HG03139 (cell line): ENCODE data around the gene TFEC.

Source experiments
- ATAC-seq: cut with Tn5 transposase; IDR thresholded peaks from one replicate; pipeline ENCODE4 v1.9.1; 2021; ENCODE audit not compliant: unreplicated experiment

TFEC gene

DNA sequence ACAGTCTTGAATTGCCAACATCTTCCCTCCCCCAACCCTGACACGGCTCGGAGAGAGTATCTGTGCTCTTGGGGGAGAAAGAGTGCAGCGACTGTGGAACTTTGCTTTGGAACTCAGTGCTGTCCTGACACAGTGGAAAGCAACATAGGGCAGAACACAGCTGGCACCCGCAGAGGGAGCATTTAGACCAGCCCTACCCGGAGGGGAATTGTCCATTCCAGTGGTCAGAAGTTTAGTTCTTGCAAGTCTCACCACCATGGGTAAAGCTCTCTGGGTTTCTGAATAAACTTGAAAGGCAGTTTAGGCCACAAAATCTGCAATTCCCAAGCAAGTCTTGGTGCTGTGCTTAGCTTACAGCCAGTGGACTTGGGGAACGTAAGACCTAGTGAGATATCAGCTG lies 34.9 kb downstream of the TFEC start:
- no peak for ATAC-seq

DNA sequence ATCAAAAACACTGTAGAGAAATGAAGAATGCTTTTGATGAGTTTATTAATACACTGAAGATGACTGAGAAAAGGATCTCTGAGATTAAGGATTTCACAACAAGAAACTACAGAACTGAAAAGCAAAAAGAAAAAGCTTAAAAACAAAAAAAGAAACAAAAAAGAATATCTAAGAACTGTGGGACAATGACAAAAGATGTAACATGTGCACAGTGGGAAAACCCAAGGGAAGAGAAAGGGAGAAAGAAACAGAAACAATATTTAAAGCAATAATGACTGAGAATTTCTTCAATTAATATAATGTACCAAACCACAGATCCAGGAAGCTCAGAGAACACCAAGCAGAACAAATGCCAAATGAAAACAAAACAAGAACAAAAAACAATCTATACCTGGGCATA lies 42.2 kb downstream of the TFEC start:
- no peak for ATAC-seq

DNA sequence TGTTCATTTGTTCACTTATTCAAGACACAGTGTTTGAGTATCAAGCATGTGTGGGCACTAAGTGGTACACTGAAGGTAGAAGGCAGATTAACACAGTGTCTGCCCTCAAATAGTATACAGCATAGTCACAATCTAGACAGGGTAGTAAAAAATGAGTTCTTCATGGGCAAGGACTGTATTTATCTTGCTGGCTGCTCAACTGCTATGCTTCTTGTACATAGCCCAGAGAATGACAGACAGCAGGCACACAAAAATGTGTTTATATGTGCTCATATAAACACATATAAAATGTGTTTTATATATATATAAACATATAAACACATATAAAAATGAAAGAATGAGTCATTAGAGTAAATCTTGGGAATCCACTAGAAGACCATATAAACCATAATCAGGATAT lies 43.1 kb downstream of the TFEC start:
- no peak for ATAC-seq

DNA sequence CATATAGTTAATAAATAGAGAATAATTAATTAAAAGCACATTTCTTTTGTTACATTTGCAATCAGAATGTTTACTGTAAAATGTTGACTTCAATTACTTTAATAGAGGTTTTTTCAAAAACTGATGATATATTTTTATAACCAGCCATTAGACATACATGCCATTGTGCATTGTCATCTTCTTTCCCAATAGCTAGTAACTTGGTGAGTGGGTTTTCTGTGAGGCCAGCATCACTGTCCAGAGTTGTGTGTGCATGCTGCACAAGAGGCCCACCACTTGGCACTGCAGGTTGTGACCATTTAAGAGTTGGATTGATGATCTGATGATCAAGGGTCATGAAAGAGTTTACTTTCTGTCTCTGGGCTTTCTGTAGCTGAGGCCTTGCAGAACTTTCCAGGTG lies 46.5 kb downstream of the TFEC start:
- no peak for ATAC-seq

DNA sequence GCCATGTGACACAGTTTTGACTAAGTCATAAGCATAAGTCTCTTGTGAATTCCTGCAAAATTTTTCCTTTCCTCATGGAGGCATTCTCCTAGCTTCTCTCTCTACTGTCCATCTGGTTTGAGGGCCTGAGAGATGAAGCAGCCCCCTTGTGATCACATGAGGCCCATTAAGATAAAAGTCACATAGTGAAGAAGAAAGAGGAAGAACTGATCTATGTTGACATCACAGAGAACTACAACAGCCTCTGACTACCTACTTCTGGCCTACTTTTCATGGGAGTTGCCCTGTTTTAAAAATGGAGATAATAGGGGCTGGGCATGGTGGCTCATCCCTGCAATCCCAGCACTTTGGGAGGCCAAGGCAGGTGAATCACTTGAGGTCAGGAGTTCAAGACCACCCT lies 50.4 kb downstream of the TFEC start:
- no peak for ATAC-seq

DNA sequence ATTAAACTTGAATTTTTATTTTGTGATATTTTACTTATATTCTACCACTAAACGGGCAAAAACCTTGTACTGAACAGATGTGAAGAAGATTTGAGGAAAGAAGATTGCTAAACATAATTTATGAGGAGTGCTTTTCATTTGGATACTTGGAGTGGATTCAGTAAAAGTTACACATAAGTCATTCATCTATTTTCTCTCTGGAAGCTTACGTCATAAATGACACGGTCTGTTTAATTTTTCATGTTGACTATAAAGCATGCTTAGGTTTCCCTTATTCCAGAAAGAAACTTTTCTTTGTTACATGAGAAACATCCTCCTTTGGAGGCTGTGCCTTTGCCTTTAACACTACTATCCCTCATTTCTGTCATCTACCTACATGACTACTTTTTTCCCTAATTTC lies 53.9 kb downstream of the TFEC start:
- ATAC-seq = no peak

DNA sequence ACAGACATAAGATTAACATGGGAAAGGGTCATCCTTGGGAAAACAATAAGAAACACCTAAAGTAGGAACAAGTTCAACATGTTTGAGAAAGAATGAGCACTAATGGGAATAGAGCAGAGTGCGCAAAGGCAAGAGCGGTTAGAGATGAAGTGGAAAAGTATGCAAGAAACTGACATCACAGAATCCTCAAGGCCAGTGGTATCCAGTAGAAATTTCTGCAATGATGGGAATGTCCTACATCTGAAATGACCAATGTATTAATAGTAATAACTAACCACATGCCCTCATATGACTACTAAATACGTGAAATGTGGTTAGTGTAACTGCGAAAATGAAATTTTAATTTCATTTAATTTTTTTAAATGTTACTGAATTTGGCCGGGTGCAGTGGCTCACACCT lies 54.8 kb downstream of the TFEC start:
- no peak for ATAC-seq

DNA sequence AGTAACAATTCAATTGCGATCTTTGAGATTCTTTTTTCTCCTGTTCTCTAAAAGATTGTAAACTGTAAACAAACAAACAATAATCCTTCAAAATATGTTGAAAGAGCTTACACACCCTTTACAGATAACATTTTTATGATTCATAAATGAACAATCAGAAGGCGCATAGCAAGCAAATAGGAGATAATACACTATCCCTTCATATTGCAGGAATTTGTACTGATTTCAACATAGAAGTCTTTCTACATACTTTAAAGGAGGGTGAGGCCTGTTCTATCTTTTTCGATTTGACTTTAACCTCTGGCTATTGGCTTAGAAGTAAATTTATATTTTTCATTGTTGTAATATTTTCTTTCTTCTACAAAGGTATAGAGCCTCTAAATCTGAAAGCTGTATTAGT lies 57.2 kb downstream of the TFEC start:
- no peak for ATAC-seq

DNA sequence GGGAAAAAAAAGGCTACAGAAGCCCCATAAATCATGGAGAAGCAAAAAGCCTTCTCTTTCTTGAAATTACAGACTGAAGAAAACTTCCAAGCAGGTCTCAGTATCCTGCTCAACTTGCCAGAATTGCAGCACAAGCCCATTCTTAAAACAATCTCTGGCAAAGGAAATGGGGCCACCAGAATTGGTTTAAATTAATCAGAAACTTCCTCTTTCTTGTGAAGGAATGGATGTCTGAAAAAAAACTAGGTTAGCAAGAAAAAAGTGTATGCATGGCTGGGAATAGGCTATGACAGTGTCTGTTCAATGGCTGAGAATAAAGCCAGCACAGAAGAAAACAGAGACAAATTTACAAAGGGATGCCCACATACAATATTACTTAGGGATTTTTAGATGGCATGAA lies 59.1 kb downstream of the TFEC start:
- ATAC-seq = no peak

DNA sequence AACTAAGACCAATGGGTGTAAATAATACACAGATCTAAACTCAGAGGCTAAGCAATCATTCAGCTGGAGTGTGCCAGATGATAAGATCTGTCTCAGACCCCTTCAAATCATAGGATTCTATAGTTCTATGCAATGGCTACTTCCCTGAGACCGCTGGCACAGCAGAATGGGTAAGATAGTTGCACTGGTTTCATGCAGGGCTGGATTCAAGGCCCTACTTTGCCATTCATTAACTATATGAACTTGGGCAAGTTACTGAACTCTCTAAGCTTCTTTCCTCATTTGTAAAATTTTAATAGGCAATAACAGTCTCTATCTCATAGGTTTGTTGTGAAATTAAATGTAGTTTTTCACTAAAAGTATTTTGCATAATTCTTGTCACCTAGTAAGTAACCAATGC lies 62.0 kb downstream of the TFEC start:
- ATAC-seq = no peak

DNA sequence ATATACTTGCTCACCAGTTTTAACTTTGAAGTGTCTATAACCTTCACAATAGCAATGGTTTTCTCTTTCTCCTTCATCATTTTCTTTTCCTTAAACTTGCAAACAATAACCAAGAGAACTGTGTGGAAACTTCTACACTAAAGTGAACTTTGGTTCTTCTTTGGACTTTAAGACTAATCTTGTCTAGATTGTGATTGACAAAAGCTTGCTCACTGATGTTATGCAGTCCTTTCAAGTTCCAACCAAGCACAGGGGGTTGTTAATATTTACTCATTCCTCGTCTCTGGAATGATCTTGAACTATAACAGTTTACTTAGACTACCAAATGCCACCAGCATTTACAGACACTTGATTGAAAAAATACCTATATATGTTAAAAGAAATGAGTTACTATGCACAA lies 62.4 kb downstream of the TFEC start:
- ATAC-seq = no peak

DNA sequence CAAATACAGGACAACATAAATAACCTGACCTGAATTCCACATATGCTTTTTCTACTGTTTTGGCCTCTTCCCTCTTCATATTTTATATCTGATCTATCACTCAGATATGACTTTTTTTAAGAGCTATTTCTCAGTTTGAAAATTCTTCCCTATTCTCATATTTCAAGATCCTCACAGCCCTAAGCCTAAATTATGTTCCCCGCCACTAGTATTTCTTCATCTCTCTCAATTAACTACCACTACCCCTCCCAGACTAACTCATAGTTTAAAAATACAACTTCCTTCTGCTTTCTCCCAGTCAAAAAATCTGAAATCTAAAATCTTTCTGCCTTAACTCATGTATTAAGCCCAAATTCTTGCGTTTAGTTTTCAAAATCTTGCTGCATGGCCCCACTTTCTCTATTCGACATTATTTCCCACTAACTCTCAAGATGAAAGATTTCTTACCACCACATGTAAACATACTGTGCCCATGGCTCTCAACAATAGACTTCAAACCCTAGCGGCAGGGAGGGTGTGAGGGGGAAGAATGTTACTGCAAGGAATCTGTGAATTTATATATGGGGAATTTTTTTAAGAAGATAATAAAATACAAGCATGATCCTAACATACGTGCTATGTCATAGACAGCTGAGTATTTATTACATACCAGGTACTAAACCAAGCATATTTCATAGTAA lies 64.6 kb downstream of the TFEC start:
- ATAC-seq = no peak

DNA sequence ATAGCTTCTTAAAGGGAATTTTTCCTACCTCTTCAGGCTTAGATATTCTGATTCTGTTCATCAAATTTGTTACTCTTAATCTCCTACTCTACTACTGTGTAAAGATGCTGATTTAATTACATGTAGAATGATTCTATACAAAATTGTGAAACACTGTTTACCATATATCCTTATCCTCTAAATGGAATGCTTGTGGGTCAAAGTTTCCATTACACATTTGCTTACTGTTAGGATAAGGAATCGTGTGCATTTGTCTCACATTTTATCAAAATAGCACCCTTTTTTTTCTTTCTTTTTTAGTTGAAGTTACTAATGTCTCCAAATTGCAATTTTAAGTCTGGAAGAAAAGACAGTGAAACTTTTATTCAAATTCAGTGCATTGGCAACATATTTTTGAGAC lies 65.3 kb downstream of the TFEC start:
- no peak for ATAC-seq

DNA sequence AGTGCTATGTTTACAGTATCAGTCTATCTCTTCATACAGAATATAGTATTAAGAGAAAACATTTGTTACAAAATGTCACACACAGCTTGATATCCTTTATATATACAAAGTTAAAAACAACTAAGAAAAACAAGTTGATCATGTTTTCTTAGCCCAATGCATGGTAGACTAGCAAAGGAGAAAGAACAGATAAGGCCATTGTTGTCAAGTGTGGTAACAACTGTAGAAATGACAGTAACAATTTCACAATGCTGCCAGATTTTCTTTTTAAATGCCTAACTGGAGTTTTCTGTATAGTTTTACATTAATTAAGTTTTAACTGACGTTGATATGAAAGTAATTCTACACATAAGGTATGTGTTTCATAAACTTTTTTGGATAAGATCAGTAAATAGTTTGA lies 65.8 kb downstream of the TFEC start:
- ATAC-seq = no peak

DNA sequence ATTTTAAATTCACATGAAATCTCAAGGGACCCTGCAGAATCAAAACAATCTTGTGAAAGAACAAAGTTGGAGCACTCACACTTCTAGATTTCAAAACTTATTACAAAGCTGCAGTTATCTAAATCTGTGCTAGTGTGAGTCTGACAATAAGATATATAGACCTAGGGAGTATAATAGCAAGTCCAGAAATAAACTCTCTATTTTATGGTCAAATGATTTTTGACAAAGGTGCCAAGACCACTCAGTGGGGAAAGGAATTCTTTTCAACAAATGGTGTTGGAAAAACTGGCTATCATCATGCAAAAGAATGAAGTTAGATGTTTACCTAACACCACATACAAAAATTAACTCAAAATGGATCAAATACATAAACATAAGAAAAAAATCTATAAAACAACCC lies 68.2 kb downstream of the TFEC start:
- no peak for ATAC-seq

DNA sequence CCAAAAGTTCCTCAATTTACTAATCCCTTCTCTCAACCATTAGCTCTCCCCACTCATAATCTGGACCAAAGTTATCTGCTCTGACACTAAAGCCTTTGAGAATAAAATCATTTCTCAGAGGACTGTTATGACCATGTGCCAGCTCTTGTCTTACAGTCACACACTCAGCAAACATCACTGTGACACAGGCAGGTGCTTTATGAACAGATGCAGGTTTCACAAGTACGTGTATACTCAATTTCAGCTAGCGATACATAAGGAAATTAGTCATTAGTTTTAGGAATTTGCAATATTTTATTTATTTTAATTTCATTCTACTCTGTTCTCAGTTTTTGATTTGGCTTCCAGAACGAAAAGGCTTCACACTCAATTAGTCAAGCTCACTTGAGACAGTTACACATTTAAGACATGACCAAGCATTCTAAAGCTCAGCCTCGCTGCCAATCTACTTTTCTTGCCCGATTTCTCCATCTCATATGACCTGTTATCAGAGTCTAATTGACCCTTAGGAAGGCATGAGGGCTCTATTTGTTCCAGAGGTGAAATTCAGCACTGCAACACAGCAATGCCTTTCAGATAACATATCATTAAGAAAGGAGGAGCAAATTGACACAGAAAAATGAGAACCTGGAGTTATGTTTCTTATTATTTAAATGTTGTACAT lies 76.8 kb downstream of the TFEC start:
- no peak for ATAC-seq

DNA sequence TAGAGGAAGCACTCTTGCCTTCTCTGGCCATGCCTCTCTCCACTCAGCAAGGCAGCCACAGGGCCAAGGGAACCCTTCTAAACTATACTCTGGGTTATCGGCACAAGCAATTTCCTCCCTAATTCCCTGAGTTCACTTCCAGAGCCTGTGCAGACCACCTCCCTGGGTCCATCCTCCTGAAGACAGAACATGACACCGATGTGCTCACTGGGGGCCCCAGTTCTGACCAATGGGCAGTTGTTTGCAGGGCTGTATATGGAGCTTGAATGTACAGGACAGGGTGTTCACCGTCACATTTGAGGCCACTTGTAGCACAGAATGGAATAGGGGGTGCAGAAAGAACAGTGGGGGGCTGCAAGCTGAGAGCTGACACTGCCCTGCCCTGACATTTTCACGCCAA lies 77.7 kb downstream of the TFEC start:
- ATAC-seq = no peak

DNA sequence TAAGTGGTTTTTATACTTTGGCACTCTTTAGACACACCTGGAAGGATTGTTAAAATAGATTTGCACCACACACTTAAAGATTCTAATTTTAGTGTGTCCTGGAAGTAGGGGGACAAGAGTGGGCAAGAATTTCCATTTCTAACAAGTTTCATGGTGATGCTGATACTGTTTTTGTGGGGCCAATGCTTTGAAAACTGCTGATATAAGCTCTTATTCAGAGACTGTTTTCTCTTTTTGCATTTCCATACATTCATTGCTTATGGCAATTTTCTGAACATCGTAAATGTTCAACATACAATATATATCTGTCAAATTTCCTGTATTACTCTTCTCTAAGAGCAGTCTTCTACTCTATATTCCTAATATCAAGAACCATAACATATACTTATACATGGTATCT lies 79.0 kb downstream of the TFEC start:
- ATAC-seq = no peak

DNA sequence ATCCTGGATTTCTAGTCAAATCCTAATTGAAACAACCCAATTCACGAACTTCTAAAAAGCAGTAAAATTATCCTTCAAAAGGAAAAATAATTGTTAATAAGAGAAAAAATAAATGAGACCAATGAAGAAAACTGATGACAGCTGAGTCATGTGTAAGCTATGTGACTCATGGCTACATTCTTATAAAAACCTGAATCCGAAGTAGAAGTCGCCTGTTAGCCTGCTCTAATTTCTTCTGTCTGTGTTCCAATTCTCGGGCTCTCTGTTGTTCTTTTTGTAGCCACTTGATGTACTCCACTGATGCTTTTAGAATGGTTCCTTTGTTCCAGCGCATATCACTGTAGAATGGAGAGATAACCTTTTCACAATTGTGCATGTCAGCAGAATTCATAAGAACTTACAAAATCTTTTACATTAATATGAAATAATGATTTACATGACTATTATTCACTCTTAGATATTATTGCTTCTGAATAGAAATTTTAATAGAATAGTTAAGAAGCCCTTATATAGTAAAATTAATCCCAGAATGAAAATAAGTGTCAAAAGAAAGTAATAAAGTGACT lies 88.8 kb downstream of the TFEC start:
- no peak for ATAC-seq

DNA sequence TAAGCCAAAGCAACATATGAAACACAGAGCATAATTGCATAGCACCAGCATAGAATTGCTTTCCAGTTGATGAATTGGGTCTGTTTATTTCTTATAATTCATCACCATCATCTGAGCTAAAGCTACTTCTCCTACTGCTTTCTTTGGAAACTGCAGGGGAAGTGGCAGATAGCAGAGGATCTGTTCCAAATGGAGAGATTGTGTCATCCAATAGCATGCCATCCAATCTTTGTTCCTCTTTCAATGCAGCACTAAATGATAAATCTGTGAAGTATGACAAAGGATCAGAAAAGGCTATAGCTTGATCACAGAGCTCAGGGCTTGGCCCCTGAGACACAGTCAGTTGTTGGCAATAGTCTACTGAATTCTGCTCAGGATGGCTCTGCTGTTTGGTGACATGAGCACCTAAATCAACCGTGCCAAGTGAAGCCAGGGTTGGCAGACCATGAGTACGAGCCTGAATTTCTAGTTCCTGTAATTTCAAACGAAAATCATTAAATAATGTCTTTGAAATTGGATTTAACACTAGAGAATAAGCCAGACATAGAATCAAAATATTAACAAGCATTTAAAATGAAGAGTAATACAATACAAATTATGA lies 90.0 kb downstream of the TFEC start:
- ATAC-seq = no peak

DNA sequence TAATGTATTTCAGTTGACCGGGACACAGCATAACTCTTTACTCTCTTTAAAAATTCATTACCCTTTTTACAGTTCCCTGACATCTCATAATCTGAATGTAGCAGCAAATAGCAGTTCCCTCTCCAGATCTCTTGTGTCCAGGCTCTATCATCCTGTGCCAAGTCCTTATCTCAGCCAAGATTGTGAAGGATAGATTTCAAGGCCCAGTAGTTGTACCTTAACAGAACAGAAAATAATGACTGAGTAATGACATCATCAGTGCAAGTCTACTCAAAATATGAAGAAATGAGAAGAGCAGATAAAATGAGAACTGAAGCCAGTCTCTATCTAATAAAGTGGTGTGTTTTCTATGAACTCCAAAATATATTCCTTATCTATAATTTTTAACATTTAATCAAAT lies 92.6 kb downstream of the TFEC start:
- no peak for ATAC-seq

DNA sequence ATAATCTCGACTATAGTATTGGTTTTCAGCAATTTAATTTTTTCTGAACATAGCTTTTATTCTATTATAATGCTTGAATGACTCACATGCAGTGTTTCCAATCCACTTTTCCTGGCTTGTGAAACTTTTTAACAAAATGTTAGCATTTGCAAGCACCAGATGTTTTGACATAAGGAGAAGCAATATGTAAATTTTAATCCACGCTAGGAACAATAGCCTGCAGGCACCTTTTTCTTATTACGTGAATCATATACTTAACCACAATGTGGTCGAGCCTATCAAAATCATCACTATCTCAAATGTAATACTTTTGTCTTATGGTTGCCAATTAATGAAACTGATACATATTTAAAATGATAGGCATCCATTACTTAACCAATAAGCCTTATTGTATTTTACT lies 97.1 kb downstream of the TFEC start:
- ATAC-seq = no peak
